Endothelial cell of umbilical vein (primary cell): ENCODE measurements around the gene PLA2G4C. TPM values are rescaled to one million over a fixed set of nuclear protein-coding genes. Genes with fewer than 3 reads are reported as not detected.

Source experiments
- BruUV-seq: library from RNA; stranded (reverse); fragments of 400-500 nt; replicated peaks from 2 replicates; lab custom pipeline; 2021; lab: Mats Ljungman, UMichigan
- CTCF ChIA-PET: fragments of 300-600, 350-600 bp; sonication (Branson Sonifier 250); formaldehyde crosslinking; loops from one replicate; lab custom pipeline; 2021; ENCODE audit warnings: antibody characterized with exemption, inconsistent platforms; lab: Charles Lee
- POLR2A ChIA-PET: fragments of 300-600, 350-600 bp; sonication (Branson Sonifier 250); formaldehyde crosslinking; loops from one replicate; lab custom pipeline; 2021; ENCODE audit warnings: antibody characterized with exemption, inconsistent platforms; lab: Charles Lee
- DNase-seq: peaks from one replicate; pipeline ENCODE4 v3.0.0-alpha.2; 2011; ENCODE audit warnings: low read depth, low spot score
- FAIRE-seq: peaks from 2 replicates; lab custom pipeline; 2011; peaks lifted over from hg19 to GRCh38; lab: Jason Lieb, UNC
- H2AFZ ChIP-seq: 2 replicates; pipeline ENCODE4 v1.6.0; 2012; ENCODE audit warnings: low read depth, low read length, control low read depth, inconsistent platforms
- H3K27ac ChIP-seq: 2 replicates; pipeline ENCODE4 v1.5.1; 2011; ENCODE audit warnings: low read depth, mild to moderate bottlenecking, control low read depth, low read length, moderate library complexity; ENCODE audit not compliant: insufficient read depth
- H3K27me3 ChIP-seq, 2 experiments: 2 replicates each; pipeline versions ENCODE4 v1.6.0 to v1.6.1; 2011; ENCODE audit warnings: low read length in 2 of 2, mixed read lengths in 1 of 2; ENCODE audit not compliant: control insufficient read depth in 2 of 2, insufficient read depth in 2 of 2
- H3K36me3 ChIP-seq, 2 experiments: 2 replicates in 1 of 2; 3 replicates in 1 of 2; pipeline ENCODE4 v1.5.1; 2011; ENCODE audit warnings: low read length in 2 of 2, mild to moderate bottlenecking in 1 of 2, moderate library complexity in 1 of 2; ENCODE audit not compliant: control insufficient read depth in 2 of 2, insufficient read depth in 2 of 2; ENCODE audit errors: extremely low read depth in 1 of 2
- H3K4me1 ChIP-seq: 3 replicates; pipeline ENCODE4 v1.5.1; 2011; ENCODE audit warnings: mild to moderate bottlenecking, low read length; ENCODE audit not compliant: control insufficient read depth, insufficient read depth; ENCODE audit errors: extremely low read depth
- H3K4me2 ChIP-seq: 2 replicates; pipeline ENCODE4 v1.6.1; 2011; ENCODE audit warnings: low read length, control low read depth, mixed read lengths; ENCODE audit not compliant: insufficient read depth
- H3K4me3 ChIP-seq, 3 experiments: fragments of 200-600 bp in 1 of 3; sonication (generic), shearing (Covaris generic) in 1 of 3; replicated peaks in 1 of 3; 2 replicates each; pipeline ENCODE4 v1.5.1; 2011 to 2016; ENCODE audit warnings: control low read depth in 3 of 3, low read length in 3 of 3, mild to moderate bottlenecking in 2 of 3, inconsistent platforms in 1 of 3, low read depth in 1 of 3, moderate library complexity in 1 of 3; ENCODE audit not compliant: insufficient read depth in 1 of 3
- H3K79me2 ChIP-seq: 2 replicates; pipeline ENCODE4 v1.6.0; 2012; ENCODE audit warnings: low read length, inconsistent platforms; ENCODE audit not compliant: control insufficient read depth, insufficient read depth
- H3K9ac ChIP-seq: replicated peaks from 2 replicates; pipeline ENCODE3; 2011; ENCODE audit warnings: low read length, control low read depth; ENCODE audit not compliant: insufficient read depth; ENCODE audit errors: extremely low read depth
- H3K9me1 ChIP-seq: replicated peaks from 3 replicates; pipeline ENCODE4 v1.6.0; 2011; ENCODE audit warnings: mild to moderate bottlenecking, low read length; ENCODE audit not compliant: control insufficient read depth, insufficient read depth; ENCODE audit errors: extremely low read depth
- H3K9me3 ChIP-seq: replicated peaks from 2 replicates; pipeline ENCODE4 v1.5.1; 2012; ENCODE audit warnings: low read length, inconsistent platforms; ENCODE audit not compliant: control insufficient read depth, insufficient read depth
- H4K20me1 ChIP-seq: replicated peaks from 2 replicates; pipeline ENCODE3; 2011; ENCODE audit warnings: mild to moderate bottlenecking, low read length; ENCODE audit not compliant: control insufficient read depth, insufficient read depth; ENCODE audit errors: extremely low read depth
- CTCF ChIP-seq, 2 donors: IDR thresholded peaks; 1 replicate in 1 of 2; 2 replicates in 1 of 2; pipeline ENCODE4 v1.5.1; 2011; ENCODE audit warnings: low read length in 2 of 2, mild to moderate bottlenecking in 2 of 2, moderate library complexity in 2 of 2, control low read depth in 1 of 2, inconsistent platforms in 1 of 2, low read depth in 1 of 2; ENCODE audit not compliant: insufficient read depth in 1 of 2; ENCODE audit errors: extremely low read depth in 1 of 2
- EZH2 ChIP-seq: IDR thresholded peaks from 2 replicates; pipeline ENCODE4 v1.6.1; 2012; ENCODE audit warnings: borderline replicate concordance, low read depth, mild to moderate bottlenecking, moderate library complexity, low read length, inconsistent platforms; ENCODE audit not compliant: severe bottlenecking
- FOS ChIP-seq: IDR thresholded peaks from 2 replicates; pipeline ENCODE4 v1.6.1; 2011; ENCODE audit warnings: mild to moderate bottlenecking, low read length, moderate library complexity, borderline replicate concordance; ENCODE audit not compliant: insufficient read depth
- GATA2 ChIP-seq: IDR thresholded peaks from 2 replicates; pipeline ENCODE4 v1.7.0; 2011; ENCODE audit warnings: low read depth, mild to moderate bottlenecking, moderate library complexity, mixed read lengths, low read length; ENCODE audit not compliant: insufficient read length, insufficient read depth
- JUN ChIP-seq: IDR thresholded peaks from 2 replicates; pipeline ENCODE4 v1.6.1; 2011; ENCODE audit warnings: borderline replicate concordance, low read depth; ENCODE audit not compliant: insufficient read length, insufficient read depth
- MAX ChIP-seq: IDR thresholded peaks from 2 replicates; pipeline ENCODE4 v1.6.1; 2011; ENCODE audit not compliant: insufficient read depth, insufficient read length
- MYC ChIP-seq: IDR thresholded peaks from one replicate; pipeline ENCODE4 v1.6.1; 2011; ENCODE audit warnings: mild to moderate bottlenecking, low read depth, low read length
- POLR2A ChIP-seq: IDR thresholded peaks from 2 replicates; pipeline ENCODE4 v1.6.1; 2012; ENCODE audit warnings: low read depth, mild to moderate bottlenecking, control low read depth, low read length
- POLR2AphosphoS5 ChIP-seq: IDR thresholded peaks from 2 replicates; pipeline ENCODE4 v1.6.1; 2012; ENCODE audit warnings: low read depth, mild to moderate bottlenecking, control low read depth, low read length, moderate library complexity; ENCODE audit not compliant: insufficient read depth
- dilution Hi-C: fragments of 300-500 bp; cut with MboI; formaldehyde crosslinking; loops from one replicate; pipeline ENCODE4 v1.15.0; 2019; ENCODE audit warnings: low sequenced_read_pairs; ENCODE audit not compliant: extremely low pct_ligation_motif_present
- intact Hi-C: fragments of 100-400 bp; cut with micrococcal nuclease; formaldehyde crosslinking; loops from one replicate; pipeline ENCODE4 v1.10.0; 2022
- polyA plus RNA-seq, 4 experiments: library from polyadenylated mRNA; depleted of rRNA in 3 of 4; stranded (reverse) in 3 of 4; unstranded in 1 of 4; fragments of >200 nt; gene quantifications; 2 replicates each; pipeline versions ENCODE4 v1.2.1 to v1.2.3, GENCODE V29; 2011 to 2012; ENCODE audit warnings: missing spikeins in 1 of 4
- total RNA-seq: library from RNA; stranded (reverse); gene quantifications from 2 replicates; pipeline ENCODE4 v1.2.3, GENCODE V29; 2021

Gene PLA2G4C
- total and polyA plus RNA-seq, 2 donors (not counting 3 experiments of a cell fraction or from before 2014, with no cell fraction given) = 53.1 to 63.4 TPM

- no peaks in the 10 kb centered on the region for H4K20me1 ChIP-seq
- no peaks in the 10 kb centered on the region for H3K4me1 ChIP-seq
- H3K4me2 ChIP-seq = no peak overlapping the region
- no peak overlapping the region for H3K27ac ChIP-seq
- no peaks in the 10 kb centered on the region for H3K9me3 ChIP-seq
- intact Hi-C loops (no loop called here), dilution Hi-C loops (no loop called here)
- ChIA-PET CTCF (no interaction called here), POLR2A (no interaction called here)
- no TSS peak for BruUV-seq
- H3K36me3 ChIP-seq = no peaks in the 10 kb centered on the region
- DNase-seq (no peak), FAIRE-seq (no peak)
- TF ChIP-seq FOS (no peak), CTCF (IDR thresholded peaks at IDR 0.05; ENCODE audit: extremely low read depth in 1 of 2, insufficient read depth in 1 of 2, low read depth in 1 of 2, low read length in 2 of 2) (no peak), MAX (no peak), MYC (no peak), POLR2A (no peak), POLR2AphosphoS5 (no peak), EZH2 (no peak), GATA2 (no peak), JUN (no peak)
- H3K27me3 ChIP-seq = no peaks in the 10 kb centered on the region
- no peak overlapping the region for H3K4me3 ChIP-seq
- H2AFZ ChIP-seq = no peak overlapping the region
- no peak overlapping the region for H3K9ac ChIP-seq
- no peaks in the 10 kb centered on the region for H3K79me2 ChIP-seq
- H3K9me1 ChIP-seq = no peaks in the 10 kb centered on the region
Measured at GRCh38 chr19:48023518-48023917, 87.1 kb downstream of the PLA2G4C start.
